Epithelial cell of proximal tubule (primary cell): ENCODE results near the gene SERPIND1. TPM values are rescaled to one million over a fixed set of nuclear protein-coding genes. Genes with fewer than 3 reads are reported as not detected.
"Not testable (repeated sequence)": the region's sequence is repeated elsewhere in the genome, so short reads cannot be mapped to it uniquely, and the experiment has no call there.

ENCODE experiments used
- DNase-seq: peaks from one replicate; pipeline ENCODE4 v3.0.0-alpha.2; 2011; ENCODE audit warnings: low read depth
- H3K4me3 ChIP-seq: 2 replicates; pipeline ENCODE4 v1.5.1; 2011; ENCODE audit warnings: low read depth, mild to moderate bottlenecking, low read length
- total RNA-seq: library from RNA; depleted of rRNA; stranded (reverse); fragments of >200 nt; gene quantifications from 2 replicates; pipeline ENCODE4 v1.2.3, GENCODE V29; 2015
- TF ChIP-seq, protein P1 (sequence below): conservative IDR thresholded peaks from 2 replicates; pipeline ENCODE4 v1.5.1; 2012; ENCODE audit warnings: low read depth, mild to moderate bottlenecking, low read length

The SERPIND1 gene
- total RNA-seq, 1 donor from 2014 or later: not detected

DNA sequence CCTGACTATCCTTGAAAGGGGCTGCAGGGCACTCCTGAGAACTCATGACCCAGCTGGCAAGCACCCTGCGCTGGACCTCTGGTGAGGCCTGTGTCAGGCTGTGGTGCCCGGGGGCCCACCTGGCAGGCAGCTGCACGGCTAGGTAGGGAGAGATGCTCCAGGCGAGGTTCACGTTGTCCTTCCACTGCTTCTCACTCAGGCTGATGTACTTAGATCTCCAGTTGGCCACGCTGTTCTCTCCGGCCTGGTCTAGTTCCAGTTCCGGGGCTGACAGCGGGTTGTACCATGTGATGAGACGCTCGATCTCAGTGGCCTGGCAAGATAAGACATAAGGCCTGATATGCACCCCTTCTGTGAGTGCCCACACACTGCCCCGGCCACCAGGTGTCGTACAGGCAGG is 44.7 kb upstream of the SERPIND1 start:
- TF ChIP-seq, protein P1, sequence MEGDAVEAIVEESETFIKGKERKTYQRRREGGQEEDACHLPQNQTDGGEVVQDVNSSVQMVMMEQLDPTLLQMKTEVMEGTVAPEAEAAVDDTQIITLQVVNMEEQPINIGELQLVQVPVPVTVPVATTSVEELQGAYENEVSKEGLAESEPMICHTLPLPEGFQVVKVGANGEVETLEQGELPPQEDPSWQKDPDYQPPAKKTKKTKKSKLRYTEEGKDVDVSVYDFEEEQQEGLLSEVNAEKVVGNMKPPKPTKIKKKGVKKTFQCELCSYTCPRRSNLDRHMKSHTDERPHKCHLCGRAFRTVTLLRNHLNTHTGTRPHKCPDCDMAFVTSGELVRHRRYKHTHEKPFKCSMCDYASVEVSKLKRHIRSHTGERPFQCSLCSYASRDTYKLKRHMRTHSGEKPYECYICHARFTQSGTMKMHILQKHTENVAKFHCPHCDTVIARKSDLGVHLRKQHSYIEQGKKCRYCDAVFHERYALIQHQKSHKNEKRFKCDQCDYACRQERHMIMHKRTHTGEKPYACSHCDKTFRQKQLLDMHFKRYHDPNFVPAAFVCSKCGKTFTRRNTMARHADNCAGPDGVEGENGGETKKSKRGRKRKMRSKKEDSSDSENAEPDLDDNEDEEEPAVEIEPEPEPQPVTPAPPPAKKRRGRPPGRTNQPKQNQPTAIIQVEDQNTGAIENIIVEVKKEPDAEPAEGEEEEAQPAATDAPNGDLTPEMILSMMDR: no peak
- no peak overlapping the region for H3K4me3 ChIP-seq
- no peak for DNase-seq

DNA sequence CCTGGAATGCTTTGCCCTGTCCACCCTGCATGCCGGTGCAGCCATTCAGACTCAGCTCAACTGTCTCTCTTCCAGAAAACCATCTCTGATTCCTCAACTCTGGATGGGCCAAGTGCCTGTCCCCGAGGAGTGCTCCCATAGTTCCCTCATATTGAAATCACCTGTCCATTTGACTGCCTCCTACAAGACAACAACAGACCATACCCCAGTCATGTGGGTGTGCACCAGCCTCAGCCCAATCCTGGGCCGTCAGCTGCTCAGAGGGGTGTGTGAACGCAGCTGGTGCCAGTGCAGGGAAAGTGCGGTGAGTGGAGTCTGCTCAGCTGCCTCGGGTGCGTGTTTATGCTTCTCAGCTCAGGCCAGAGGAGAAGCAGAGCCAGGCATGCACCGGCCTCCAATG is 41.5 kb upstream of the SERPIND1 start:
- not testable (repeated sequence) for H3K4me3 ChIP-seq, DNase-seq

DNA sequence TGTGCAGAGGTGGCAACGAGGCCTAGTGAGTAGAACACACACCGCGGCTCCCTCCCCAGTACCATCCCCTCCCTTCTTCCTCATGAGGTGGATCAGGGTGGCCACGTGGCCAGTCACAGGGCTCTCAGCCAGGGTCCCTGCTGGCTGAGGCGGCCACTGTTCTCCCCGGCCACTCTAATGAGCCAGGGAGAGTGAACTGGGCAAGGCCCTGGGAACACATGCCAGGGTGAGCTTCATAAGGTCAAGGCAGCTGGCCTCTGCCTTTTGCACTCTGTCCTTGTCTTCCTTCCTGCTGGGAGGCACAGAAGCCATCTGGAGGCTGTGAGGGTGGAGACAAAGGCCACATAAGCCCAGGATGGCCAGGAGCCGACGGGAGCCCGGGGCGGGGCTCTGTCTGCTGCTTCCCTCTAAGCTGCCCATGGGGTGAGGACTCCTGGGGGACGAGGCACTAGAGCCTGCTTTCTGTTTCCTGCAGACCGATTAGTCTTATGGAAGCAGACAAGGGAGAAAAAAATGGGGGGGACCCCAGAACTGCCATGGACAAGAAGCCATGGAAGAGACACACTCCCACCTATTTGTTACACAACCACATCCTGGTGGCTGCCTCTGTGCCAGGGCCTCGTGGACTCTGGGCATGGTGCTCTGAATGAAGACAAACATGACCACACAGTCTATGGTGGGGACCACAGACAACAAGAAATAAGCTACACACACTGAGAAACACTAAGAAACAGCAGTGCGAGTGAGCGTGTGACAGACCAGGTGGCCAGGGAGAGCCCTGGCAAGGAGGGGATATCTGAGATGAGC is 38.4 kb upstream of the SERPIND1 start:
- DNase-seq, H3K4me3 ChIP-seq: not testable (repeated sequence)

DNA sequence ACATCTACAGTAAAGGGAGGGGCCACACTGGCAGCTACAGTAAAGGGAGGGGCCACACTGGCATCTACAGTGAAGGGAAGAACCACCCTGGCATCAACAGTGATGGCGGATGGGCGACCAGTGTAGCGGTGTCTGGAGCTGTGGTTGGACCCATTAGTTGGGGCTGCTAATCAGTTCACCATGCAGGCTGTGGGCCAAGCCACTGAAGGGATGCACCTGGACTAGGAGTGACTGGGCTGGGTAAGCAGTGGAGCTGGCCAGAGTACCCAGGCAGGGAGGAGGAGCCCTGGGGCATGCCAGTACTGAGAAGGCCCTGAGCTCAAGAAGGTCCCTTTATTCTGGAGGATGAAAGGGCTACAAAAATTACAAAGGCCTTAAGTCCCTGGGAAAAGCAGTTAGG is 37.0 kb upstream of the SERPIND1 start:
- DNase-seq, H3K4me3 ChIP-seq: not testable (repeated sequence)

DNA sequence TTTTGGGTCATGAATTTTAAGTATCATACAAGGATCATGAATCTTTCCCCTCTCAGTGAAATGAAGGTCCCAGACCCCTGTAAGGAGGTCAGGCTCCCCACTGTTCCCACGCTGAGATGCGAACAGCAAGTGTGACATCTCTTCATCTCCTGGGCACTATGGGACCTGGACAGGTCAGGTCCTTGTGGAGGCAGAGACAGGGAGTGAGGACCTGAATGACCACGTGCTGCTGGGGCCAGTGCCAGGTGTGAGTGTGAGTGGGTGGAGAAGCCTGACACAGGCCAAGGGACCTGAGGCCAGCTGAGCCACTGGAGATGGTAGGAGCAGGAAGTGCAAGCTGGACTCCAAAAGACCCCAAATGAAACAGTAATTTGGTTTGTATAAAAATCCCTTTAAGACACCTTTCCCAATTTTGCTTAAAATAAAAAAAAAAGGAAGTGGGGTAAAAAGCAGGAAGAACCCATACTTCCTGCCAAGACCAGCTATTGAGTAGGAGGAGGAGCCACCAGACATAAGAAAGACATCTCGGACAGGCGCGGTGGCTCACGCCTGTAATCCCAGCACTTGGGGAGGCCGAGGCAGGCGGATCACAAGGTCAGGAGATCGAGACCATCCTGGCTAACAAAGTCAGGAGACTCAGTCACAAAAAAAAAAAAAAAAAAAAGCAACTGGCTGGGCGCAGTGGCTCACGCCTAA is 35.4 kb upstream of the SERPIND1 start:
- no peak overlapping the region for H3K4me3 ChIP-seq
- TF ChIP-seq, protein P1: no peak
- no peak for DNase-seq

DNA sequence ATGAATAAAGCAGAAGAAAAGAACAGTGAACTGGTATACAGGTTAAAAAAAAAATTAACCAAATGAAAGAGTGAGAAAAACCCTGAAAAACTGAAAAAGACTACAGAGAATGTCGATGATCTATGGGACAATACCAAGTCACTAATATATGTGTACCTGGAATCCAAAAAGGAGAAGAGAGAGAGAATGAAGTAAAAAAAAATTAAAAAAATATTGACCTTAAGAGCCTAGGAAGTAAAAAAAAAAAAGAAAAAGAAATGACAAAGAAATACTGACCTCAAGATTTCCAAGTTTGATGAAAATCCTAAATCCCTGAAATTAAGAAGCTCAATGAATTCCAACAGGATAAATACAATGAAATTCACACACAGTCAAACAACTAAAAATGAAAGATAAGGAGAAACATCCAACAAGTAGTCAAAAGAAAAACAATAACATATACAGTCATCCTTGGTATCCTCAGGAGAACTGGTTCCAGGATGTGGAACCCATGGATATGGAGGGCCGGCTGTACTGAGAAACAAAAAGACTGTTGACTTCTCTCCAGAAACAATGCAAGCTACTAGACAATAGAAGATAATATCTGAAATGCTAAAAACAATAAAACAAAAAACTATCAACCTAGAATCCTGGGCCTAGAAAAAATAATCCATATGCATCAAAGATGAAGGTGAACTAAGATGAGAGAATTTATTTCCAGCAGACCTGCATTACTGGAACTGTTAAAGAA is 33.5 kb upstream of the SERPIND1 start:
- no peak overlapping the region for H3K4me3 ChIP-seq
- TF ChIP-seq, protein P1: no peak
- DNase-seq: no peak

DNA sequence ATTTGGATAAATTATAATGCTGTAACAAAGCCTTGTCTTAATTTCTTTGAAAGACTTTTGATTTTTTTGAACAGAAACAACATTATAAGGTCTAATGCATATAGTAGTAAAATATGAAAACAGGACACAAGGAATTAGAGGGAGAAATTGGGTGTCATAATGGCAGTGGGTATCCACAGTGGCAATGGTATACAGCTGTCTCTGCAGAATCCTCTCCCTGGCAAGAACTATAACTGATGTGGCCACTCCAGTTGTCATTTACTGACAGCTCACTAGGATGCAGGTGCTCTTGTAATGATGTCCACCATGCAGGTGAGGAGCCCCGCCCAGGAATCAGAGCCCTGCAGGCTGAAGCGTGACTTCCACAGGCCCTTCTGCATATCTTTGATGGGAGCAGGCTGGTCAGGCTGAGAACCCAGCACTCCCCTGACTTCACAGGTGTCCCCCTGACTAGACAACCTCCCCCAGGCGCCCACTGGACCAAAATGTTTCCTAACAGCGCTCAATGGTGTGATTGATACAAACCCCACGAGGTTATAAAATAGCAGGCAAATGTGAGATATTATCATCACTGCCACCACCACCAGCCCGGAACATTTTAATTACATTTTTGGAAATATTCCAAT is 32.8 kb upstream of the SERPIND1 start:
- H3K4me3 ChIP-seq: no peak overlapping the region
- TF ChIP-seq, protein P1: no peak
- DNase-seq: no peak
